Type B pancreatic cell (in vitro differentiated cells): ENCODE data around the gene IGSF8. TPM values are rescaled to one million over a fixed set of nuclear protein-coding genes. Genes with fewer than 3 reads are reported as not detected.
"Not testable (repeated sequence)": the region's sequence is repeated elsewhere in the genome, so short reads cannot be mapped to it uniquely, and the experiment has no call there.

Experiments
- DNase-seq: peaks from one replicate; pipeline ENCODE4 v3.0.0; 2021; ENCODE audit warnings: mixed read lengths; ENCODE audit not compliant: unreplicated experiment; ENCODE audit errors: extremely low spot score
- H3K27ac Mint-ChIP-seq: 2 replicates; pipeline ENCODE4 v1.8.0; 2021; ENCODE audit warnings: mild to moderate bottlenecking, mixed read lengths
- H3K27me3 Mint-ChIP-seq: 2 replicates; pipeline ENCODE4 v1.8.0; 2021; ENCODE audit warnings: mixed read lengths
- H3K36me3 Mint-ChIP-seq: 2 replicates; pipeline ENCODE4 v1.8.0; 2021; ENCODE audit warnings: mixed read lengths
- H3K4me1 Mint-ChIP-seq: one replicate; pipeline ENCODE4 v1.8.0; 2021; ENCODE audit warnings: mixed read lengths; ENCODE audit not compliant: unreplicated experiment
- H3K4me3 Mint-ChIP-seq: 2 replicates; pipeline ENCODE4 v1.8.0; 2021; ENCODE audit warnings: mild to moderate bottlenecking, mixed read lengths
- H3K9me3 Mint-ChIP-seq: 2 replicates; pipeline ENCODE4 v1.8.0; 2021; ENCODE audit warnings: mixed read lengths
- total RNA-seq: library from RNA; stranded (reverse); gene quantifications from 2 replicates; pipeline ENCODE4 v1.2.1, GENCODE V29; 2021; ENCODE audit warnings: low replicate concordance
- TF ChIP-seq, protein P1 (sequence below): fragments of 200-600 bp; sonication (generic); conservative IDR thresholded peaks from 2 replicates; pipeline ENCODE4 v1.5.0; 2021; ENCODE audit warnings: antibody characterized with exemption, mild to moderate bottlenecking

The IGSF8 gene
- total RNA-seq, 1 donor from 2014 or later, result 27.7 TPM

DNA sequence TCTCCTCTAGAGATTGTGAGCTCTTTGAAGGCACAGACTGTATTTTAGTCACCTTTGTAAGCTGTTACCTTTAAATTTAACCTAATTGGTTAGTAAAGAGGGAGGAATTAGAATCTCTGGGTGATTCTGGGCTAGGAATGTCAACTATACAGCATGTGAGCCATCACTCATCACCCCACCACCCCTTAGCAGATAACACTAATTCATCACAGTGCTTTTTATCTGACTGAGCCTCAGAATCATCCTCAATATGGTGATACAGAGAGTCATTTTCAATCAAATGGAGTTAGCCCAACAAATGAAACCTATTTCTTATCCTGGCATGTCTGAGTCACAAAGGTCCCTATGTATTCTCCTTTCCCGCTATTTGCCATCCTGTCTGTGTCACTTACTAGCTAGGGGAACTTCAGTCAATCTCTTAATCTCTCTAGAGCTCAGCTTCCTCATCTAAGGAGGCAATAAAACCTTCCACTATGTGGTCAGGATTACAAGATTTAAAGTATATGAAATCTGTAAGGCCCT is 41.7 kb downstream of the IGSF8 start:
- Mint-ChIP-seq H3K27me3 (peaks cover 92% of the 10 kb centered on the region), H3K27ac (no peak overlapping the region)

DNA sequence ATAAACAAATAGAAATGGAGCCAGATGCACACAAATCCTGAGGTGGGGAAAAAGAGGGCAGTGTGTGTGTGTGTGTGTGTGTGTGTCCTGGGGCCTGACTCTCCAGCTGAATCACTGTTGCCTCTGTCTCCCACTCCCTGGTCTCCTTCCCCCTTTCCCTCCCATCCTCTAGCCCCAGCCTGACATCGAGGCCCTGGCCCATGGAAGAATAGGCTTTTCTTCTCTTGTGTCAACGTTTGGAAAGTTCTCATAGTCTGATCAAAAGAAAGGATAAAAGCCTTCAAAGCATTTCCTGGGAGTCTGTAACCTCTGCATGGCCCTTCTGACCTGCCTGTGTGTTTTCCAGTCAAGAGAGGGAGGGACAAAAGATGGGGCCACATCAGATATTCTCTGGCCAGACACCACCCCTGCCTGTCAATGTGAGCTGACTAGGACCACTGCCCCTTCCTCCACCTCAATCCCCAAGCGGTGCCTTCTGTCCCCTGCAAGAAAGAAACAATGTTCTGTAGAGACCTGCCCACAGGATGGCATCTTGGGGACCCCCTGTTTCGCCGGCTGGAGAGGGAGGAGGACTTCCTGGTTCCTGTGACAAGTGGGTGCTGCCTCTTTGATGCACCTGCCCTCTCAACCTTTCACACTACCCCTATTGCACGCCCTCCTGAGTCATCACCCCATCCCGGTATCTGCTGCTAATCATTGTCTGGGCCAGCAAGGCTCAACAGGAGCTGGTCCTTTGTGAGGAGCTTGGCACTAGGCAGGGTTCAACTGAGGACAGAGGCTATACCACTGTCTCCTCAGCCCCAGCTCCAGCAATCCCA is 44.7 kb downstream of the IGSF8 start:
- H3K4me3 Mint-ChIP-seq, result no peak overlapping the region
- TF ChIP-seq, protein P1, sequence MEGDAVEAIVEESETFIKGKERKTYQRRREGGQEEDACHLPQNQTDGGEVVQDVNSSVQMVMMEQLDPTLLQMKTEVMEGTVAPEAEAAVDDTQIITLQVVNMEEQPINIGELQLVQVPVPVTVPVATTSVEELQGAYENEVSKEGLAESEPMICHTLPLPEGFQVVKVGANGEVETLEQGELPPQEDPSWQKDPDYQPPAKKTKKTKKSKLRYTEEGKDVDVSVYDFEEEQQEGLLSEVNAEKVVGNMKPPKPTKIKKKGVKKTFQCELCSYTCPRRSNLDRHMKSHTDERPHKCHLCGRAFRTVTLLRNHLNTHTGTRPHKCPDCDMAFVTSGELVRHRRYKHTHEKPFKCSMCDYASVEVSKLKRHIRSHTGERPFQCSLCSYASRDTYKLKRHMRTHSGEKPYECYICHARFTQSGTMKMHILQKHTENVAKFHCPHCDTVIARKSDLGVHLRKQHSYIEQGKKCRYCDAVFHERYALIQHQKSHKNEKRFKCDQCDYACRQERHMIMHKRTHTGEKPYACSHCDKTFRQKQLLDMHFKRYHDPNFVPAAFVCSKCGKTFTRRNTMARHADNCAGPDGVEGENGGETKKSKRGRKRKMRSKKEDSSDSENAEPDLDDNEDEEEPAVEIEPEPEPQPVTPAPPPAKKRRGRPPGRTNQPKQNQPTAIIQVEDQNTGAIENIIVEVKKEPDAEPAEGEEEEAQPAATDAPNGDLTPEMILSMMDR, result no peak
- peaks cover 83% of the 10 kb centered on the region for H3K27me3 Mint-ChIP-seq
- no peaks in the 10 kb centered on the region for H3K36me3 Mint-ChIP-seq
- no peaks in the 10 kb centered on the region for H3K9me3 Mint-ChIP-seq
- no peak for DNase-seq
- H3K4me1 Mint-ChIP-seq, result no peaks in the 10 kb centered on the region
- H3K27ac Mint-ChIP-seq, result no peak overlapping the region

More for the DNA sequence above, 41.7 kb downstream of the IGSF8 start:
- H3K9me3 Mint-ChIP-seq, result no peaks in the 10 kb centered on the region
- H3K4me3 Mint-ChIP-seq, result no peak overlapping the region
- TF ChIP-seq, protein P1, result no peak
- no peak for DNase-seq
- H3K4me1 Mint-ChIP-seq, result no peaks in the 10 kb centered on the region
- no peaks in the 10 kb centered on the region for H3K36me3 Mint-ChIP-seq

DNA sequence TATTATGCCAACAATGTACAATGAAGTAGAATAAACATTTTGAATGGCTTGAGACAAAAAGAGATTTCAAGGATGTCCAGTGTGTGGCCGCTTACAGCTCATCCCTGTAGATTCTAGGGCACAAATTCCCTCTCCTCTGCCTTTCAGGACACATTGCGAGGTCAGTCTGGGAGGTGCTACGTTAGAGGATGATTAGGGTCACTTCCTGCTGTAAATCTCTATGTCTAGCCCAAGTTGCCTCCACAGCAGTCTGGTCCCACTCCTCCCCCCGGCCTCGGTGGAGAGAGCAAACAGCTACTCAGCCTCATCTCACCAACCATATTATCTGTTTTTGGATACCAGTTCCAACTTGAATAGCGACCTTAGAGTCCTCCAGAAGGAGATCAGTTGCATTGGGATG is 45.5 kb downstream of the IGSF8 start:
- Mint-ChIP-seq H3K27ac (no peak overlapping the region), H3K9me3 (no peaks in the 10 kb centered on the region), H3K27me3 (peaks cover 82% of the 10 kb centered on the region), H3K36me3 (no peaks in the 10 kb centered on the region), H3K4me3 (no peak overlapping the region), H3K4me1 (no peaks in the 10 kb centered on the region)
- no peak for DNase-seq
- TF ChIP-seq, protein P1, result no peak

DNA sequence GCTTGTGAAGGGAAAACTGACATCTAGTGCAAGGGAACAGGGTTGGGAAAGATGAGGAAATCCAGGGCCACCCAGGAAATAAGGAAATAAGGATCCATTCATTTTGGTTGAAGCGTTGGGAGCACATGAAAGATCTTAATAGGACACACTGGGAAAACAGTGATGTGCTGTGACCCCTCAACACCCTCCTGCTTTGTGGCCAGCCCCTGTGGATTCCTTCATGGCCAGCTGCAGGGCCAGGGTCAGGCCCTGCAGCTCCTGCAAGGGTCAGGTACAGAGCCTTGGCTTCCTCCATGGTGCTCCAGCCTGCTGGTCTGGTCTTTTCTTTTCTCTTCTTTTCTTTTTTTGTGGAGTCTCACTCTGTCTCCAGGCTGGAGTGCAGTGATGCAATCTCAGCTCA is 47.8 kb downstream of the IGSF8 start:
- no peaks in the 10 kb centered on the region for H3K9me3 Mint-ChIP-seq
- no peak overlapping the region for H3K27ac Mint-ChIP-seq
- peaks cover 11% of the 10 kb centered on the region for H3K4me1 Mint-ChIP-seq
- no peaks in the 10 kb centered on the region for H3K36me3 Mint-ChIP-seq
- H3K27me3 Mint-ChIP-seq, result peaks cover 77% of the 10 kb centered on the region
- H3K4me3 Mint-ChIP-seq, result no peak overlapping the region
- DNase-seq, result no peak
- TF ChIP-seq, protein P1, result no peak

DNA sequence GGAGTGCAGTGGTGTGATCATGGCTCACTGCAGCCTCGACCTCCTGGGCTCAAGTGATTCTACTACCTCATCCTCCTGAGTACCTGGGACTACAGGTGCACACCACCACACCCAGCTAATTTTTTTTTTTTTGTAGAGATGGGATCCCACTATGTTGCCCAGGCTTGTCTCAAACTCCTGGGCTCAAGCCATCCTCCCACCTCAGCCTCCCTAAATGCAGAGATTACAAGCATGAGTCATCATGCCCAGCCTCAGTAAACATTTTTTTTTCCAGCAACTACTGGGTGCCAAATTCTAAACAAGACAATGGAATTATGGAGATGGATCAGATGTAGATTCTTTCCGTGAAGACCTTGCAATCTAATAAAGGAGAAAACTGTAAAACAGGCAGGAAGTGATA is 48.2 kb downstream of the IGSF8 start:
- not testable (repeated sequence) for H3K27ac Mint-ChIP-seq, H3K4me3 Mint-ChIP-seq, H3K9me3 Mint-ChIP-seq, DNase-seq, H3K36me3 Mint-ChIP-seq
- H3K27me3 Mint-ChIP-seq, result peaks cover 77% of the 10 kb centered on the region
- peaks cover 11% of the 10 kb centered on the region for H3K4me1 Mint-ChIP-seq

DNA sequence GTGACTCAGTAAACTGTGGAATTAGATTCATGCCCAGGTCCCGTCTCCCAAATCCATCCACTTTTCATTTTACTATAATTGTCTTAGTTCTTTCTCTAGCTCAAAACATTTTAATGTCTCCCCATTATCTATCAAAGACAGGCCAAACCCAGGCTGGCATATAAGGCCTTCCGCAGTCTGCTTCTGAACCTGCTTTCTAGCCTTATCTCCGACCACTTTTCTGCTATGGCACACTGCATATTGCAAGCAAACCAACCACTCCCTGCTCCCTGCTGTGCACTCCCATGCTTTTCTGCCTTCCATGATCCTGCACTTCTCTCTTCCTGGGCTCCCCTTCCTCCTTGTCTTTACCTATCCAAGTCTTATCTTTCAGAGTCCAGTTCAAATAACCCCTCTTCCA is 49.3 kb downstream of the IGSF8 start:
- Mint-ChIP-seq H3K27ac (no peak overlapping the region), H3K27me3 (peaks cover 76% of the 10 kb centered on the region), H3K36me3 (no peaks in the 10 kb centered on the region), H3K4me1 (peaks cover 11% of the 10 kb centered on the region), H3K4me3 (no peak overlapping the region), H3K9me3 (no peaks in the 10 kb centered on the region)
- DNase-seq, result no peak
- TF ChIP-seq, protein P1, result no peak
